ENCODE data around the gene PAXX.

PAXX gene, protein sequence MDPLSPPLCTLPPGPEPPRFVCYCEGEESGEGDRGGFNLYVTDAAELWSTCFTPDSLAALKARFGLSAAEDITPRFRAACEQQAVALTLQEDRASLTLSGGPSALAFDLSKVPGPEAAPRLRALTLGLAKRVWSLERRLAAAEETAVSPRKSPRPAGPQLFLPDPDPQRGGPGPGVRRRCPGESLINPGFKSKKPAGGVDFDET

DNA sequence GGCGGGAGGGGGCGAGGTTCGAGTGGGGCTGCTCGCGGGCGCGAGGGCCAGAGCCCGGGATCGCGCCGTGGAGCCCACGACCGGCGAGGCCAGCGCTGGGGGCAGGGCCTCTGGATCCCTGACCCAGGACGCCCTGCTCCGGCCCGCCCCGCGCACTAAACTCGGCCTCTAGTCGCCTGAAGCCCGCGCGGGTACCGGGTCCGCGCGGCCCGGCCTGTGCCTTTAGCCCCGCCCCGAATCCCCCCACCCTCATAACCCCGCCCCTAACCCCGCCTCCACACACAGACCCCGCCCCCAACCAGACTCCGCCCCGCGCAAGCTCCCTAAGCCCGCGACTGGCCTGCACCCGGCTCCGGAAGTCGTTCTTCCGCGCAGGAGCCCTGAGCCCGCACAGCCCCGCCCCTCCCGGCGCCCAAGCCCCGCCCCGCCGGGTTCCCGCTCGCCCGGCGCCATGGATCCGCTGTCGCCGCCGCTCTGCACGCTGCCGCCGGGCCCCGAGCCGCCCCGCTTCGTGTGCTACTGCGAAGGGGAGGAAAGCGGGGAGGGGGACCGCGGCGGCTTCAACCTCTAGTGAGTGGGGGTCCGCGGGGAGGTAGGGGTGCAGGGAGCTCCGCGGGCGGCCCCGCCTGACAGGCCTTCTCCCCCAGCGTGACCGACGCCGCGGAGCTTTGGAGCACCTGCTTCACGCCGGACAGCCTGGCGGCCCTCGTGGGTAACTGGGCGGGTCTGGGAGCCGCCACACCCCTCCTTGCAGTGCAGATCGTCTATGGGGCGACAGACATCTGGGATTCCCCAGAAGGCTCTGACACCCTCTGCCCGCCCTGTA lies at the start of gene PAXX:
PAXX (plus strand) TSS at position 430 of the 826 bp plus-strand sequence; CDS start at position 452, 22 bp downstream.
- DNase-seq, result peak; percentile 70 to 71

DNA sequence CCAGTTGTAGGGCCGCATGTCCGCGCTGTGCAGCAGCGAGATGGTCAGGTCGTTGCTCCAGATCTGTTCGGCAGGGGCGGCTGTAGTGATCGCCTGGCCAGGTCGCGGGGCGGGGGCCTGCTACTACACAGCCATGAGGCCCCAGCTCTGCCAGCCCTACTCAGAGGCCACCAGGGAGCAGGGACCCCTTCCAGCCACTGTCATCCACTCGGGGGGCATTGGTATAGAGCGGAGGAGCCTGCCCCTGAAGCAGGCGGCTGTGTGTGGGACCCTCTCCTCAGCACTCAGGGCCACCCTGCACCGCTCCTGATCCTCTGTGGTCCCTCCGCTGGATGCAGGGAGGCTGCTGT lies 49.4 kb upstream of the PAXX start:
- DNase-seq, result no peak

- no peak for DNase-seq
These were observed 48.7 kb upstream of the PAXX start for GRCh38 chr9:136943291-136944211.

DNA sequence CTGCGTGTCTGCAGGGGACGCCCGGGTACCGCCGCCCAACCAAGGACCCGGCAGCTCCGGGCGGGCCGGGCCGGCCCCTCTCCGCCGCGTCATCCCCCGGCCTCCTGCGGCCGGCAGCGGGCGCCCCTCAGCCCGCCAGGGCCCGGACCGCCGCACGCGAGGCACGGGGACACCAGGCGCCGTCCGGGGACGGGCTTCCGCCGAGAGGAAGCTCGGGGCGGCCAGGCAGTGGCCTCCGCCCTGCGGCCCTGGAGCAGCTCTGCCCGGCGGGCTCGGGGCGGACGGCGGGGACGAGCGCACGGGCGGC lies 48.1 kb upstream of the PAXX start:
- DNase-seq, result no peak

- peak; percentile 82 to 89 for DNase-seq
These were observed 47.5 kb upstream of the PAXX start, which contains the start of the genes C8G and FBXW5 for GRCh38 chr9:136944519-136945332. C8G (plus strand) TSS chr9:136945243; CDS start chr9:136945321, 78 bp downstream. FBXW5 (minus strand) TSS chr9:136944738; CDS start chr9:136944083, 655 bp downstream.

DNA sequence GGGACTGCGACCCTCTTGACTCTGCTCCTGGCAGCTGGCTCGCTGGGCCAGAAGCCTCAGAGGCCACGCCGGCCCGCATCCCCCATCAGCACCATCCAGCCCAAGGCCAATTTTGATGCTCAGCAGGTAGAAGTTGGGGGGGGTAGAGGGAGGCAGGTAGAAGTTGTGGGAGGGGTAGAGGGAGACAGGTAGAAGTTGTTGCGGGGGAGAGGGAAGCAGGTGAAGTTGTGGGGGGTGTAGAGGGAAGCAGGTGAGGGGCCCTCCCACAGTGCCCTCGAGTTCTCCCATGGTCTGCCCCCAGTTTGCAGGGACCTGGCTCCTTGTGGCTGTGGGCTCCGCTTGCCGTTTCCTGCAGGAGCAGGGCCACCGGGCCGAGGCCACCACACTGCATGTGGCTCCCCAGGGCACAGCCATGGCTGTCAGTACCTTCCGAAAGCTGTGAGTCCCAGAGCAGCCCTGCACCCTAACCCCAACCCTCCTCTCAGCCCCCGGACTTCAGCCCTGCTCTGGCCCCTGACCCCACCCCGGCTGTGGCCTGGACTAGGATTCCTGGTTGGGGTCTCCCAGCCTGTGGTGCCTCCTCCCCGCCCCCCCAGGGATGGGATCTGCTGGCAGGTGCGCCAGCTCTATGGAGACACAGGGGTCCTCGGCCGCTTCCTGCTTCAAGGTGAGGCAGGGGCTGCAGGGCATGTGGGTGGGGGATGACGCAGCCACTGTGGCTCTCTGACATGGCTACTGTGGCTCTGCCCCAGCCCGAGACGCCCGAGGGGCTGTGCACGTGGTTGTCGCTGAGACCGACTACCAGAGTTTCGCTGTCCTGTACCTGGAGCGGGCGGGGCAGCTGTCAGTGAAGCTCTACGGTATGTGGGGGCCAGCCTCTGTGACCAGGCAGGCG lies 46.6 kb upstream of the PAXX start:
- DNase-seq, result no peak

GRCh38 chr9:136946228-136947027 lies 45.8 kb upstream of the PAXX start:
- no peak for DNase-seq

GRCh38 chr9:136947028-136947891 lies 45.0 kb upstream of the PAXX start:
- no peak for DNase-seq

DNA sequence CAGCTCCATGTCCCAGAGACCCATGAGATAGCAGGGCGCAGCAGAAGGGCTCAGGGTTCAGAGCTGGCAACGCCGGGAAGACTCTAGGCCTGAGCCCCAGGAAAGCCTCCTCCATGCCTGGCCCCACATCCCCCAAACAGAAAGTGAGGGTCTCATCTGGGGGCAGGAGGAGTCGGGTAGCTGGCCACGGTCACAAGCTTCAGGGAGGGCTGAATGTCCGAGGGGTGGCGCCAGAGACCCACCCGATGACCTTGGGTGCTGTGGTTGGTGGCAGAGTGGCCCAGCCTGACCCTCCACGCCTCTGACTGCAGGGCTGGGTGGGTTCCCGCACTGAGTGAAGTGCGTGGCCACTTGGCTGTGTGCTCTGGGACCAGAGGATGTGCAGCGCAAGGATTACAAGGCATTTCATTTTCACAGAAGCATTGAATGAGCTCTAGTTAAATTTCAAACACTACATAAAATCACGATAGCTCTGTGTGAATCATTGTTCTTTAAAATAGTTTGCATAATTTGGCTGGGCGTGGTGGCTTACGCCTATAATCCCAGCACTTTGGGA lies 44.2 kb upstream of the PAXX start:
- DNase-seq, result peak in 1 of 2 donors; percentile 8

GRCh38 chr9:136949239-136949816 lies 42.9 kb upstream of the PAXX start:
- no peak for DNase-seq

GRCh38 chr9:136949817-136950655 lies 42.2 kb upstream of the PAXX start:
- DNase-seq, result peak; percentile 68 to 84

- DNase-seq, result no peak
These were observed 41.5 kb upstream of the PAXX start for GRCh38 chr9:136950656-136951276.

- DNase-seq, result no peak
These were observed 40.5 kb upstream of the PAXX start, which contains the start of gene LCN12 for GRCh38 chr9:136951541-136952320. LCN12 (plus strand) TSS chr9:136952273; CDS start chr9:136952328, 55 bp downstream.

DNA sequence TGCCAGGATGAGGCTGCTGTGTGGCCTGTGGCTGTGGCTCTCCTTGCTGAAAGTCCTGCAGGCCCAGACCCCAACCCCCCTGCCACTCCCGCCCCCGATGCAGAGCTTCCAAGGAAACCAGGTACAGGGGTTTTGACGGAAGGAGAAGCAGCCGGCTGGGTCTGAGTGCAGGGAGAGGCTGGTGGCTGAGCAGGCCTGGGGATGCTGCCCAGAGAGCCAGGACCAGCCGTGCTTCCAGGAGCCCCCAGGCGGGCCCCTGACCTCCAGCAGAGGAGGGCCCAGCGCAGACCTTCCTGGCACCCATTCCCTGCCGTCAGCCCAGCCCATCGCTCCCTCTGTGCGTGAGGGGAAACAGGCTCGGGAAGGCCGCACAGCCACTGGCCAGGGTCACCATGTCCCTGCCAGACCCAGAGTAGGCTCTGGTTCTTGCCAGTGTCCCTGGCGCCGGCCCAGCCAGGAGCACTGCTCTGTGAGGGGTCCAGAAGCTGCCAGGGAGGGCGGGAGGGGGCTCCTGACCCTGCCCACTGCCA lies 39.8 kb upstream of the PAXX start:
- DNase-seq, result no peak

GRCh38 chr9:136952876-136953770 lies 39.1 kb upstream of the PAXX start:
- DNase-seq, result no peak
